ENCODE measurements around the gene CBX8.

GRCh38 chr17:79814127-79814973, 17.5 kb upstream of the CBX8 start:
- TF ChIP-seq POLR2AphosphoS5 (IDR thresholded peaks at IDR 0.05; ENCODE audit: borderline replicate concordance, low read depth, low read length), result no peak
- no peak for TF ChIP-seq EZH2 (IDR thresholded peaks at IDR 0.05)
- TF ChIP-seq FOXP2 (optimal IDR thresholded peaks at IDR 0.05; ENCODE audit: control extremely low read depth, extremely low read length, insufficient read depth), result no peak

Data from SK-N-MC (cell line).